BJ (cell line): Measurements from ENCODE around the gene PDZD2. TPM values are rescaled to one million over a fixed set of nuclear protein-coding genes. Genes with fewer than 3 reads are reported as not detected.

Experiments used
- CTCF ChIA-PET: fragments of 350-600 bp; formaldehyde crosslinking; extraction: SDS; loops from one replicate; lab custom pipeline; 2021; ENCODE audit warnings: antibody characterized with exemption, inconsistent platforms; lab: Yijun Ruan, JAX
- POLR2A ChIA-PET: fragments of 300-600 bp; sonication (Branson Sonifier 250); formaldehyde crosslinking; extraction: SDS; loops from one replicate; lab custom pipeline; 2021; ENCODE audit warnings: antibody characterized with exemption; lab: Charles Lee
- DNase-seq: peaks from one replicate; pipeline ENCODE4 v3.0.0-alpha.2; 2011; ENCODE audit warnings: low read depth
- H3K27me3 ChIP-seq: 2 replicates; pipeline ENCODE4 v1.6.0; 2011; ENCODE audit warnings: low read length; ENCODE audit not compliant: control insufficient read depth, insufficient read depth
- H3K36me3 ChIP-seq: 2 replicates; pipeline ENCODE4 v1.5.1; 2011; ENCODE audit warnings: low read length; ENCODE audit not compliant: control insufficient read depth, insufficient read depth
- H3K4me3 ChIP-seq: 2 replicates; pipeline ENCODE4 v1.5.1; 2011; ENCODE audit warnings: low read depth, mild to moderate bottlenecking, control low read depth, low read length
- CTCF ChIP-seq: IDR thresholded peaks from 2 replicates; pipeline ENCODE4 v1.5.1; 2011; ENCODE audit warnings: low read depth, mild to moderate bottlenecking, control low read depth, inconsistent platforms, low read length, moderate library complexity; ENCODE audit not compliant: insufficient read depth
- polyA plus RNA-seq: library from polyadenylated mRNA; depleted of rRNA; stranded (reverse); fragments of >200 nt; gene quantifications from 2 replicates; pipeline ENCODE4 v1.2.3, GENCODE V29; 2011

The PDZD2 gene
- polyA plus RNA-seq, 1 experiment = 0.06 TPM

- H3K4me3 ChIP-seq = no peak overlapping the region
- no peak for DNase-seq
- ChIA-PET CTCF (no interaction called here), POLR2A (no interaction called here)
- no peaks in the 10 kb centered on the region for H3K36me3 ChIP-seq
- no peak for TF ChIP-seq CTCF
- H3K27me3 ChIP-seq = no peaks in the 10 kb centered on the region
Measured at GRCh38 chr5:31776976-31777651, 138.2 kb downstream of the PDZD2 start.

- no peak for TF ChIP-seq CTCF
- Histone ChIP-seq H3K27me3 (no peaks in the 10 kb centered on the region; the same call in 1 of the 2 replicates), H3K36me3 (no peaks in the 10 kb centered on the region), H3K4me3 (no peak overlapping the region)
- DNase-seq = no peak
- POLR2A ChIA-PET = no interaction called here
- CTCF ChIA-PET = no interaction called here
Measured at GRCh38 chr5:31781772-31782171, 142.8 kb downstream of the PDZD2 start.

- Histone ChIP-seq H3K36me3 (no peaks in the 10 kb centered on the region), H3K4me3 (no peak overlapping the region), H3K27me3 (no peaks in the 10 kb centered on the region; the same call in 1 of the 2 replicates)
- no peak for TF ChIP-seq CTCF
- POLR2A ChIA-PET = no interaction called here
- DNase-seq = no peak
- CTCF ChIA-PET = no interaction called here
Measured at GRCh38 chr5:31783086-31783645, 144.2 kb downstream of the PDZD2 start.

DNA sequence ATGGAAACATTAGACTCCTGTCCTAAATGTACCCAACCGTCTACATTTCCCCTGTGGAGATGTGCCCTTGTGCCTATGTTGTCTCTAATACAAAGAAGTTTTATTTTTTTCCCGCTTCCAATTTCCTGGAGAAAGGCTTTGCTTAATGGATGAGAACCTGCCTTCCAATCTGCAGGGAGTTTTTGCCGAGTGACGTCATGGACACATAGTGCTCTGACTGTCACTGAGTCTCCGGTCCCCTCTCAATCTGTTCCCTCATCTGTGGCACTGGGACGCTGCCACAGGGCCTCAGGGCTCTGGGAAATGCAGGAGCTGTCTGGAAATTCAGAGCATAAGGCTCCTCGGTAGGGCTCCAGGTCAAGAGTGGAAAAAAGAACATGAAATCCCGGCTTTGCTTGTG, 144.8 kb downstream of the PDZD2 start:
- no peak for DNase-seq
- ChIA-PET POLR2A (no interaction called here), CTCF (no interaction called here)
- Histone ChIP-seq H3K36me3 (no peaks in the 10 kb centered on the region), H3K27me3 (no peaks in the 10 kb centered on the region; the same call in 1 of the 2 replicates), H3K4me3 (no peak overlapping the region)
- no peak for TF ChIP-seq CTCF

DNA sequence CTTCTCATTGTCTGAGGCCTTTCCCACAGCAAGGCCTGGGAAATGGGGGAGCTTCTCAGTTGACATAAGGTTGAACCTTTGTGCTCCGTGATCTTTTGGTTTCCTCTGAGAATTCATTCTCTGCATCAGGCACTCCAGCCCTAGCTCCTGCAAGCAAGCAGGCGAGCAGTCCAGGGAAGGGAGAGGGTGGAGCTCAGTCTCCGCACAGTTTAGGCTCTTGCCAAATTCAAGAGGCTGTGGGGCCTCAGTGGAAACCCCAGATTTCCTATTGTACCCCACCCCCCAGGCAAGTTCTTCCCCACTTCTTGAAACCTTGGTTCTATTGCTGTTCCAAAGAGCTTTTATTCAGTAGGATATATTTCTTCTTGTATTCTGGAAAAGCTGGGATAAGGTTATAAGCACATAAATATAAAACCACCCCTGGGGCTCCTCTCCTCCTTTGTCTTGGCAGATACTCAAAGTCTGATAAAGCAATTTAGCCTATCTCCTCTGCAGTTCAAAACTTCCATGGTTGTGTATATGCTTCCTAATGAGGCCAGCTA, 147.2 kb downstream of the PDZD2 start:
- ChIA-PET POLR2A (no interaction called here), CTCF (interaction anchor here (0.6 kb wide), 1 partner anchor 23 kb away, joined by 4 read pairs; no protein-coding TSS in a partner anchor)
- Histone ChIP-seq H3K4me3 (no peak overlapping the region), H3K27me3 (no peaks in the 10 kb centered on the region; the same call in 1 of the 2 replicates), H3K36me3 (no peaks in the 10 kb centered on the region)
- no peak for TF ChIP-seq CTCF
- DNase-seq = no peak
